H9 (cell line): ENCODE measurements around the gene PDCD7. TPM values are rescaled to one million over a fixed set of nuclear protein-coding genes. Genes with fewer than 3 reads are reported as not detected.

Experiments used
- DNase-seq: peaks from one replicate; pipeline ENCODE4 v3.0.0-alpha.2; 2017
- H2AFZ ChIP-seq: one replicate; pipeline ENCODE4 v1.6.1; 2013; ENCODE audit warnings: mild to moderate bottlenecking, low read length, control low read depth, moderate library complexity
- H2AK5ac ChIP-seq: 2 replicates; pipeline ENCODE4 v1.6.1; 2013; ENCODE audit warnings: low read length, control low read depth, mixed read lengths; ENCODE audit not compliant: insufficient read length
- H2BK120ac ChIP-seq: one replicate; pipeline ENCODE4 v1.6.1; 2013; ENCODE audit warnings: low read depth, mild to moderate bottlenecking, low read length, control low read depth, inconsistent platforms; ENCODE audit not compliant: poor library complexity, severe bottlenecking
- H2BK12ac ChIP-seq: 2 replicates; pipeline ENCODE4 v1.6.1; 2013; ENCODE audit warnings: low read length, control low read depth, mixed read lengths, low read depth; ENCODE audit not compliant: insufficient read length
- H2BK15ac ChIP-seq: 2 replicates; pipeline ENCODE4 v1.6.1; 2013; ENCODE audit warnings: low read depth, low read length, control low read depth
- H2BK20ac ChIP-seq: one replicate; pipeline ENCODE4 v1.6.1; 2013; ENCODE audit warnings: low read depth, mild to moderate bottlenecking, low read length, control low read depth, inconsistent platforms; ENCODE audit not compliant: poor library complexity, severe bottlenecking
- H2BK5ac ChIP-seq: 2 replicates; pipeline ENCODE4 v1.6.1; 2013; ENCODE audit warnings: low read length, control low read depth, mixed read lengths; ENCODE audit not compliant: insufficient read length
- H3K14ac ChIP-seq: 2 replicates; pipeline ENCODE4 v1.6.1; 2013; ENCODE audit warnings: low read length, control low read depth; ENCODE audit not compliant: insufficient read depth
- H3K18ac ChIP-seq: 2 replicates; pipeline ENCODE4 v1.6.1; 2013; ENCODE audit warnings: low read depth, mild to moderate bottlenecking, mixed read lengths, low read length, control low read depth; ENCODE audit not compliant: insufficient read length
- H3K23ac ChIP-seq: 2 replicates; pipeline ENCODE4 v1.6.1; 2013; ENCODE audit warnings: low read length, control low read depth, mixed read lengths, low read depth; ENCODE audit not compliant: insufficient read length
- H3K23me2 ChIP-seq: 2 replicates; pipeline ENCODE4 v1.6.1; 2013; ENCODE audit warnings: low read depth, mild to moderate bottlenecking, mixed read lengths, low read length, control low read depth; ENCODE audit not compliant: insufficient read length, poor library complexity, severe bottlenecking
- H3K27ac ChIP-seq: 2 replicates; pipeline ENCODE4 v1.5.1; 2013; ENCODE audit warnings: low read length, control low read depth, mixed read lengths, low read depth; ENCODE audit not compliant: insufficient read length
- H3K27me3 ChIP-seq: 2 replicates; pipeline ENCODE4 v1.6.1; 2013; ENCODE audit warnings: low read length, control low read depth, inconsistent platforms; ENCODE audit not compliant: insufficient read depth
- H3K4ac ChIP-seq: 2 replicates; pipeline ENCODE4 v1.6.1; 2013; ENCODE audit warnings: low read depth, mild to moderate bottlenecking, control low read depth, inconsistent platforms, low read length, moderate library complexity
- H3K4me1 ChIP-seq: 2 replicates; pipeline ENCODE4 v1.6.1; 2013; ENCODE audit warnings: low read length, control low read depth, inconsistent platforms; ENCODE audit not compliant: insufficient read depth
- H3K4me2 ChIP-seq: 2 replicates; pipeline ENCODE4 v1.6.1; 2013; ENCODE audit warnings: low read length, control low read depth, mixed read lengths; ENCODE audit not compliant: insufficient read length, insufficient read depth
- H3K56ac ChIP-seq: 2 replicates; pipeline ENCODE4 v1.6.1; 2013; ENCODE audit warnings: low read depth, mild to moderate bottlenecking, mixed read lengths, low read length, control low read depth; ENCODE audit not compliant: insufficient read length
- H3K79me1 ChIP-seq: 2 replicates; pipeline ENCODE4 v1.6.1; 2013; ENCODE audit warnings: low read depth, mild to moderate bottlenecking, moderate library complexity, low read length, control low read depth, inconsistent platforms; ENCODE audit not compliant: insufficient read depth, poor library complexity, severe bottlenecking
- H3K79me2 ChIP-seq: 2 replicates; pipeline ENCODE4 v1.6.1; 2013; ENCODE audit warnings: low read length, control low read depth, inconsistent platforms; ENCODE audit not compliant: insufficient read depth
- H3K9ac ChIP-seq: 2 replicates; pipeline ENCODE4 v1.6.1; 2013; ENCODE audit warnings: low read length, control low read depth, mixed read lengths; ENCODE audit not compliant: insufficient read length; ENCODE audit errors: extremely low read depth
- H3K9me3 ChIP-seq: one replicate; pipeline ENCODE4 v1.6.1; 2013; ENCODE audit warnings: low read depth, low read length, inconsistent platforms; ENCODE audit not compliant: control insufficient read depth
- H3T11ph ChIP-seq: one replicate; pipeline ENCODE4 v1.6.1; 2013; ENCODE audit warnings: mild to moderate bottlenecking, low read length, control low read depth, inconsistent platforms
- H4K20me1 ChIP-seq: one replicate; pipeline ENCODE4 v1.6.1; 2013; ENCODE audit not compliant: control insufficient read depth, insufficient read length, insufficient read depth
- H4K5ac ChIP-seq: 2 replicates; pipeline ENCODE4 v1.6.1; 2013; ENCODE audit warnings: low read depth, mild to moderate bottlenecking, mixed read lengths, low read length, control low read depth; ENCODE audit not compliant: insufficient read length
- H4K8ac ChIP-seq: replicated peaks from 2 replicates; pipeline ENCODE4 v1.6.1; 2013; ENCODE audit warnings: low read length, control low read depth, mixed read lengths, low read depth; ENCODE audit not compliant: insufficient read length
- H4K91ac ChIP-seq: 2 replicates; pipeline ENCODE4 v1.6.1; 2013; ENCODE audit warnings: low read depth, mild to moderate bottlenecking, moderate library complexity, mixed read lengths, low read length, control low read depth; ENCODE audit not compliant: insufficient read length
- H3K27ac Mint-ChIP-seq, 3 experiments: 2 replicates in 2 of 3; 3 replicates in 1 of 3; pipeline ENCODE4 v1.8.0; 2020 to 2021; ENCODE audit warnings: mixed read lengths in 3 of 3, mild to moderate bottlenecking in 1 of 3, moderate library complexity in 1 of 3
- H3K27me3 Mint-ChIP-seq: 2 replicates; pipeline ENCODE4 v1.8.0; 2021; ENCODE audit warnings: low read depth, mild to moderate bottlenecking, moderate library complexity, mixed read lengths
- H3K36me3 Mint-ChIP-seq, 3 experiments: 2 replicates in 2 of 3; 3 replicates in 1 of 3; pipeline ENCODE4 v1.8.0; 2020 to 2021; ENCODE audit warnings: low read depth in 3 of 3, mixed read lengths in 3 of 3; ENCODE audit not compliant: insufficient read depth in 1 of 3
- H3K4me1 Mint-ChIP-seq, 2 experiments: 2 replicates each; pipeline ENCODE4 v1.8.0; 2020; ENCODE audit warnings: mixed read lengths in 2 of 2
- H3K4me3 Mint-ChIP-seq, 2 experiments: 2 replicates in 1 of 2; 3 replicates in 1 of 2; pipeline ENCODE4 v1.8.0; 2020 to 2021; ENCODE audit warnings: mild to moderate bottlenecking in 2 of 2, mixed read lengths in 2 of 2, moderate library complexity in 1 of 2
- H3K9me3 Mint-ChIP-seq, 2 experiments: 2 replicates in 1 of 2; 3 replicates in 1 of 2; pipeline ENCODE4 v1.8.0; 2020; ENCODE audit warnings: mild to moderate bottlenecking in 2 of 2, mixed read lengths in 2 of 2, moderate library complexity in 1 of 2
- CTCF ChIP-seq: fragments of 200-600 bp; sonication (generic); conservative IDR thresholded peaks from 3 replicates; pipeline ENCODE4 v1.8.0; 2021; ENCODE audit warnings: antibody characterized with exemption, mild to moderate bottlenecking
- WGBS: extraction: QIAGEN DNeasy Blood & Tissue Kit; methylation state at CpG from one replicate; pipeline ENCODE4 v1.1.7; 2013; ENCODE audit warnings: missing lambda C conversion rate, low lambda C conversion rate, mixed read lengths; ENCODE audit not compliant: insufficient read length; ENCODE audit errors: extremely low coverage; 5-methylcytosine and 5-hydroxymethylcytosine counted together
- total RNA-seq: library from RNA; stranded (reverse); gene quantifications from 2 replicates; pipeline ENCODE4 v1.2.1, GENCODE V29; 2021

The PDCD7 gene
- total RNA-seq, 1 experiment from 2014 or later = 35.2 TPM

- Histone ChIP-seq H2AFZ (no peak overlapping the region), H3K4me2 (no peak overlapping the region), H3K23ac (no peak overlapping the region), H3K27me3 (no peaks in the 10 kb centered on the region), H4K20me1 (no peaks in the 10 kb centered on the region), H3K14ac (no peak overlapping the region), H3K4ac (no peak overlapping the region), H2BK120ac (no peak overlapping the region), H2BK20ac (no peak overlapping the region), H4K5ac (no peak overlapping the region), H2BK12ac (no peak overlapping the region), H3K23me2 (no peaks in the 10 kb centered on the region), H3K9me3 (no peaks in the 10 kb centered on the region), H2BK5ac (no peak overlapping the region), H4K8ac (no peak overlapping the region), H3K18ac (no peak overlapping the region), H4K91ac (no peak overlapping the region), H3T11ph (no peak overlapping the region), H2BK15ac (no peak overlapping the region), H3K79me2 (no peaks in the 10 kb centered on the region), H3K79me1 (no peaks in the 10 kb centered on the region), H2AK5ac (no peak overlapping the region), H3K56ac (no peak overlapping the region), H3K9ac (no peak overlapping the region), H3K4me1 (no peaks in the 10 kb centered on the region), H3K27ac (no peak overlapping the region)
- Mint-ChIP-seq H3K9me3 (no peaks in the 10 kb centered on the region), H3K36me3 (no peaks in the 10 kb centered on the region), H3K4me1 (peaks cover 26% of the 10 kb centered on the region in 2 experiments), H3K27me3 (no peaks in the 10 kb centered on the region; the same call in 1 of the 2 replicates), H3K4me3 (no peak overlapping the region), H3K27ac (peak overlapping the region in 1 of 3 experiments; percentile 60; a peak in 1 of 7 replicates)
- no peak for TF ChIP-seq CTCF
- no peak for DNase-seq
- WGBS = no CpG with 5 or more reads among the region's 12 CpGs
These were observed 41.5 kb downstream of the PDCD7 start for GRCh38 chr15:65091946-65092770.
